WTC11 (cell line): ENCODE measurements around the gene BCLAF1.

Experiments used
- GRHL2 ChIP-seq: fragments of 250-450 bp; sonication (Bioruptor Pico); IDR thresholded peaks from 2 replicates; pipeline ENCODE4 v1.8.0; 2022; ENCODE audit warnings: mild to moderate bottlenecking, moderate library complexity; ENCODE audit not compliant: insufficient replicate concordance, severe bottlenecking
- TCF7 ChIP-seq: sonication (generic); formaldehyde crosslinking; IDR thresholded peaks from 2 replicates; pipeline ENCODE4 v1.8.0; 2022; ENCODE audit warnings: mild to moderate bottlenecking, low read depth, missing genetic modification reagents, moderate library complexity
- TEAD4 ChIP-seq: sonication (generic); formaldehyde crosslinking; IDR thresholded peaks from 2 replicates; pipeline ENCODE4 v1.8.0; 2022; ENCODE audit warnings: mild to moderate bottlenecking, missing genetic modification reagents
- ZNF423 ChIP-seq: fragments of 250-450 bp; sonication (Bioruptor Pico); IDR thresholded peaks from 2 replicates; pipeline ENCODE4 v2.1.2; 2022; ENCODE audit warnings: mild to moderate bottlenecking, moderate library complexity
- TF ChIP-seq, protein P1 (sequence below): fragments of 200-600 bp; IDR thresholded peaks from 2 replicates; pipeline ENCODE4 v1.8.0; 2022; ENCODE audit warnings: antibody characterized with exemption
- TF ChIP-seq, protein P2 (sequence below): sonication (generic); formaldehyde crosslinking; IDR thresholded peaks from 2 replicates; pipeline ENCODE4 v1.8.1; 2022; ENCODE audit warnings: missing genetic modification reagents, borderline replicate concordance
- TF ChIP-seq, protein P3 (sequence below): sonication (generic); formaldehyde crosslinking; IDR thresholded peaks from 2 replicates; pipeline ENCODE4 v1.8.1; 2022; ENCODE audit warnings: low read depth, mild to moderate bottlenecking, moderate library complexity, missing genetic modification reagents, borderline replicate concordance
- TF ChIP-seq, protein P4 (sequence below): sonication (generic); formaldehyde crosslinking; conservative IDR thresholded peaks from 2 replicates; pipeline ENCODE4 v1.8.1; 2022; ENCODE audit warnings: mild to moderate bottlenecking, missing genetic modification reagents
- TF ChIP-seq, protein P5 (sequence below): sonication (generic); formaldehyde crosslinking; IDR thresholded peaks from 2 replicates; pipeline ENCODE4 v1.8.1; 2023; ENCODE audit warnings: mild to moderate bottlenecking, missing genetic modification reagents, moderate library complexity

DNA sequence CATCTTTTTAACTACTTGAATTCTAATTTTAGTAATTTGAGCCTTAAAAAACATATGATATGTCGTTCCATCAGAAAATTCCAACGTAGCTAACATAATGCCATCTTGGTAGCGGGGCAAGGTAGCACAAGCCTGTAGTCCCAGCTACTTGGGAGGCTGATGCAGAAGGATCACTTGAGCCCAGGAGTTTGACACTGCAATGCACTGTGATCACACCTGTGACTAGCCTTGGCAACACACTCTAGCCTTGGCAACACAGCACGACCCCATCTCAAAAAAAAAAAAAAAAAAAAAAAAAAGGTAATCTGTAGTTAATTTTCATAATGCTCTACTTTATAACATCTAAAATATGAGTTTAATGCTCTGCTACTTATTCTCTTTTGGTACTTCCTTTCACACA, 6.7 kb downstream of the BCLAF1 start:
- TF ChIP-seq TCF7 (CRISPR knock-in tag), result no peak
- TF ChIP-seq, protein P1, sequence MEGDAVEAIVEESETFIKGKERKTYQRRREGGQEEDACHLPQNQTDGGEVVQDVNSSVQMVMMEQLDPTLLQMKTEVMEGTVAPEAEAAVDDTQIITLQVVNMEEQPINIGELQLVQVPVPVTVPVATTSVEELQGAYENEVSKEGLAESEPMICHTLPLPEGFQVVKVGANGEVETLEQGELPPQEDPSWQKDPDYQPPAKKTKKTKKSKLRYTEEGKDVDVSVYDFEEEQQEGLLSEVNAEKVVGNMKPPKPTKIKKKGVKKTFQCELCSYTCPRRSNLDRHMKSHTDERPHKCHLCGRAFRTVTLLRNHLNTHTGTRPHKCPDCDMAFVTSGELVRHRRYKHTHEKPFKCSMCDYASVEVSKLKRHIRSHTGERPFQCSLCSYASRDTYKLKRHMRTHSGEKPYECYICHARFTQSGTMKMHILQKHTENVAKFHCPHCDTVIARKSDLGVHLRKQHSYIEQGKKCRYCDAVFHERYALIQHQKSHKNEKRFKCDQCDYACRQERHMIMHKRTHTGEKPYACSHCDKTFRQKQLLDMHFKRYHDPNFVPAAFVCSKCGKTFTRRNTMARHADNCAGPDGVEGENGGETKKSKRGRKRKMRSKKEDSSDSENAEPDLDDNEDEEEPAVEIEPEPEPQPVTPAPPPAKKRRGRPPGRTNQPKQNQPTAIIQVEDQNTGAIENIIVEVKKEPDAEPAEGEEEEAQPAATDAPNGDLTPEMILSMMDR, result no peak
- TF ChIP-seq, protein P2, sequence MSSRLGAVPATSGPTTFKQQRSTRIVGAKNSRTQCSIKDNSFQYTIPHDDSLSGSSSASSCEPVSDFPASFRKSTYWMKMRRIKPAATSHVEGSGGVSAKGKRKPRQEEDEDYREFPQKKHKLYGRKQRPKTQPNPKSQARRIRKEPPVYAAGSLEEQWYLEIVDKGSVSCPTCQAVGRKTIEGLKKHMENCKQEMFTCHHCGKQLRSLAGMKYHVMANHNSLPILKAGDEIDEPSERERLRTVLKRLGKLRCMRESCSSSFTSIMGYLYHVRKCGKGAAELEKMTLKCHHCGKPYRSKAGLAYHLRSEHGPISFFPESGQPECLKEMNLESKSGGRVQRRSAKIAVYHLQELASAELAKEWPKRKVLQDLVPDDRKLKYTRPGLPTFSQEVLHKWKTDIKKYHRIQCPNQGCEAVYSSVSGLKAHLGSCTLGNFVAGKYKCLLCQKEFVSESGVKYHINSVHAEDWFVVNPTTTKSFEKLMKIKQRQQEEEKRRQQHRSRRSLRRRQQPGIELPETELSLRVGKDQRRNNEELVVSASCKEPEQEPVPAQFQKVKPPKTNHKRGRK (CRISPR knock-in tag), result no peak
- TF ChIP-seq, protein P3, sequence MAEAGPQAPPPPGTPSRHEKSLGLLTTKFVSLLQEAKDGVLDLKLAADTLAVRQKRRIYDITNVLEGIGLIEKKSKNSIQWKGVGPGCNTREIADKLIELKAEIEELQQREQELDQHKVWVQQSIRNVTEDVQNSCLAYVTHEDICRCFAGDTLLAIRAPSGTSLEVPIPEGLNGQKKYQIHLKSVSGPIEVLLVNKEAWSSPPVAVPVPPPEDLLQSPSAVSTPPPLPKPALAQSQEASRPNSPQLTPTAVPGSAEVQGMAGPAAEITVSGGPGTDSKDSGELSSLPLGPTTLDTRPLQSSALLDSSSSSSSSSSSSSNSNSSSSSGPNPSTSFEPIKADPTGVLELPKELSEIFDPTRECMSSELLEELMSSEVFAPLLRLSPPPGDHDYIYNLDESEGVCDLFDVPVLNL (CRISPR knock-in tag), result no peak
- no peak for TF ChIP-seq ZNF423
- TF ChIP-seq, protein P4, sequence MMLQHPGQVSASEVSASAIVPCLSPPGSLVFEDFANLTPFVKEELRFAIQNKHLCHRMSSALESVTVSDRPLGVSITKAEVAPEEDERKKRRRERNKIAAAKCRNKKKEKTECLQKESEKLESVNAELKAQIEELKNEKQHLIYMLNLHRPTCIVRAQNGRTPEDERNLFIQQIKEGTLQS (CRISPR knock-in tag), result no peak
- TF ChIP-seq GRHL2 (CRISPR knock-in tag), result no peak
- TF ChIP-seq, protein P5, sequence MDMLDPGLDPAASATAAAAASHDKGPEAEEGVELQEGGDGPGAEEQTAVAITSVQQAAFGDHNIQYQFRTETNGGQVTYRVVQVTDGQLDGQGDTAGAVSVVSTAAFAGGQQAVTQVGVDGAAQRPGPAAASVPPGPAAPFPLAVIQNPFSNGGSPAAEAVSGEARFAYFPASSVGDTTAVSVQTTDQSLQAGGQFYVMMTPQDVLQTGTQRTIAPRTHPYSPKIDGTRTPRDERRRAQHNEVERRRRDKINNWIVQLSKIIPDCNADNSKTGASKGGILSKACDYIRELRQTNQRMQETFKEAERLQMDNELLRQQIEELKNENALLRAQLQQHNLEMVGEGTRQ (CRISPR knock-in tag), result no peak
- no peak for TF ChIP-seq TEAD4 (CRISPR knock-in tag)
